HepG2 (cell line): ENCODE measurements around the gene CSNK2A1. TPM values are rescaled to one million over a fixed set of nuclear protein-coding genes. Genes with fewer than 3 reads are reported as not detected.

Experiments
- CREB1 ChIP-seq, 2 experiments: fragments of 450-650 bp in 1 of 2; IDR thresholded peaks; 2 replicates each; pipeline ENCODE4 v1.6.1; 2016 to 2017; ENCODE audit warnings: control low read depth in 1 of 2, mild to moderate bottlenecking in 1 of 2, missing compliant biosample characterization in 1 of 2, missing genetic modification characterization in 1 of 2
- FOXO4 ChIP-seq: sonication (generic); formaldehyde crosslinking; conservative IDR thresholded peaks from 2 replicates; pipeline ENCODE4 v1.8.1; 2023; ENCODE audit warnings: missing genetic modification reagents
- HNRNPK ChIP-seq: fragments of 200-400 bp; formaldehyde crosslinking; IDR thresholded peaks from 2 replicates; pipeline ENCODE4 v1.6.1; 2018; ENCODE audit warnings: low read length, low read depth, moderate library complexity, mild to moderate bottlenecking; ENCODE audit not compliant: poor library complexity, severe bottlenecking
- HOXA5 ChIP-seq: sonication (generic); formaldehyde crosslinking; IDR thresholded peaks from 2 replicates; pipeline ENCODE4 v1.4.0; 2020; ENCODE audit warnings: missing genetic modification reagents
- IKZF4 ChIP-seq: sonication (generic); formaldehyde crosslinking; IDR thresholded peaks from 2 replicates; pipeline ENCODE4 v1.5.1; 2020; ENCODE audit warnings: borderline replicate concordance, mild to moderate bottlenecking, low read depth, missing genetic modification reagents; ENCODE audit errors: not compliant biosample characterization
- PHF21A ChIP-seq: sonication (generic); formaldehyde crosslinking; IDR thresholded peaks from 2 replicates; pipeline ENCODE4 v1.5.0; 2020; ENCODE audit warnings: mild to moderate bottlenecking, missing genetic modification reagents
- RBM39 ChIP-seq: fragments of 200-400 bp; formaldehyde crosslinking; IDR thresholded peaks from one replicate; pipeline ENCODE4 v1.6.1; 2018; ENCODE audit warnings: antibody characterized with exemption, mild to moderate bottlenecking, low read depth, low read length; ENCODE audit not compliant: poor library complexity, severe bottlenecking
- REXO4 ChIP-seq: sonication (generic); formaldehyde crosslinking; IDR thresholded peaks from 2 replicates; pipeline ENCODE4 v1.8.0; 2022; ENCODE audit warnings: missing genetic modification reagents, mild to moderate bottlenecking, borderline replicate concordance
- SIX1 ChIP-seq: sonication (generic); formaldehyde crosslinking; IDR thresholded peaks from 2 replicates; pipeline ENCODE4 v1.4.0; 2020; ENCODE audit warnings: missing genetic modification reagents, borderline replicate concordance
- SP140L ChIP-seq: sonication (generic); formaldehyde crosslinking; IDR thresholded peaks from 2 replicates; pipeline ENCODE4 v1.4.0; 2020; ENCODE audit warnings: missing genetic modification reagents, borderline replicate concordance
- TBP ChIP-seq: sonication (generic); formaldehyde crosslinking; IDR thresholded peaks from 2 replicates; pipeline ENCODE4 v1.5.0; 2020; ENCODE audit warnings: missing genetic modification reagents
- TIGD3 ChIP-seq: sonication (generic); formaldehyde crosslinking; IDR thresholded peaks from 2 replicates; pipeline ENCODE4 v1.5.1; 2020; ENCODE audit warnings: mild to moderate bottlenecking, missing genetic modification reagents, borderline replicate concordance
- ZHX2 ChIP-seq, 2 experiments: sonication (generic) in 1 of 2; formaldehyde crosslinking in 1 of 2; IDR thresholded peaks; 2 replicates each; pipeline versions ENCODE4 v1.6.1 to v1.9.0; 2014 to 2022; ENCODE audit warnings: antibody characterized with exemption in 1 of 2, borderline replicate concordance in 1 of 2, inconsistent platforms in 1 of 2, low read depth in 1 of 2, missing genetic modification reagents in 1 of 2
- ZMYM2 ChIP-seq: sonication (generic); formaldehyde crosslinking; IDR thresholded peaks from 2 replicates; pipeline ENCODE4 v1.8.0; 2022; ENCODE audit warnings: mild to moderate bottlenecking, missing genetic modification reagents
- ZNF205 ChIP-seq: IDR thresholded peaks from 2 replicates; pipeline ENCODE4 v1.6.1; 2018; ENCODE audit warnings: missing biosample characterization, missing genetic modification reagents
- ZNF230 ChIP-seq: sonication (generic); formaldehyde crosslinking; IDR thresholded peaks from 2 replicates; pipeline ENCODE4 v1.4.0; 2020; ENCODE audit warnings: mild to moderate bottlenecking, missing genetic modification reagents
- ZNF761 ChIP-seq: sonication (generic); formaldehyde crosslinking; conservative IDR thresholded peaks from 2 replicates; pipeline ENCODE4 v1.4.0; 2020; ENCODE audit warnings: mild to moderate bottlenecking, missing genetic modification reagents
- polyA plus RNA-seq, 8 experiments: library from polyadenylated mRNA; depleted of rRNA in 3 of 8; stranded (reverse) in 7 of 8; unstranded in 1 of 8; fragments of >200 nt; fragmentation: Illumina TruSeq in 4 of 8; extraction: Trizol in 4 of 8; gene quantifications; 2 replicates each; pipeline versions ENCODE4 v1.2.1 to v1.2.3, GENCODE V29; 2011 to 2016; ENCODE audit warnings: low read depth in 4 of 8, missing spikeins in 1 of 8, mixed read lengths in 1 of 8; ENCODE audit not compliant: insufficient read depth in 1 of 8
- total RNA-seq, 5 experiments: library from RNA; depleted of rRNA; stranded (reverse); fragments of >200 nt; fragmentation: Illumina TruSeq; extraction: Trizol; gene quantifications; 2 replicates each; pipeline ENCODE4 v1.2.3, GENCODE V29; 2016; ENCODE audit warnings: low read depth in 1 of 5

Gene CSNK2A1
- total and polyA plus RNA-seq, 2 of the 13 experiments (the other 11 are each of a cell fraction or from before 2014, with no cell fraction given), result 153 to 231 TPM

- TF ChIP-seq ZHX2 (IDR thresholded peaks at IDR 0.05; ENCODE audit: low read depth) (no peak), ZHX2 (CRISPR knock-in tag; IDR thresholded peaks at IDR 0.05; ENCODE audit: borderline replicate concordance) (peak; percentile 27), SP140L (CRISPR knock-in tag) (peak; percentile 10; the same call in 1 of the 2 replicates), HOXA5 (no peak), ZNF761 (CRISPR knock-in tag) (peak; percentile 25; the same call in 1 of the 2 replicates), CREB1 (IDR thresholded peaks at IDR 0.05) (no peak), CREB1 (CRISPR knock-in tag; IDR thresholded peaks at IDR 0.05) (no peak), HNRNPK (peak; percentile 57), TIGD3 (CRISPR knock-in tag) (no peak), ZNF205 (CRISPR knock-in tag) (no peak), ZMYM2 (peak; percentile 74; the same call in 1 of the 2 replicates), FOXO4 (0 out of 2 replicates have a peak, but pooled peaks have one; percentile 87), SIX1 (CRISPR knock-in tag) (no peak), ZNF230 (CRISPR knock-in tag) (0 out of 2 replicates have a peak, but pooled peaks have one; percentile 59), TBP (CRISPR knock-in tag) (no peak), IKZF4 (CRISPR knock-in tag) (peak; percentile 30), PHF21A (0 out of 2 replicates have a peak, but pooled peaks have one; percentile 6), RBM39 (peak; percentile 51), REXO4 (peak; percentile 29; the same call in 1 of the 2 replicates)
These were observed 82.1 kb downstream of the CSNK2A1 start (continued) for GRCh38 chr20:461254-462198.
